K562 (cell line): Measurements from ENCODE around the gene PIP5KL1. TPM values are rescaled to one million over a fixed set of nuclear protein-coding genes. Genes with fewer than 3 reads are reported as not detected.

Experiments
- ATAC-seq: fragments of 200-7000 bp; cut with Tn5 transposase; 3 replicates; pipeline ENCODE4 v1.9.1; 2020; ENCODE audit warnings: moderate library complexity
- BruUV-seq: library from RNA; stranded (reverse); fragments of 400-500 nt; replicated peaks from 2 replicates; lab custom pipeline; 2021; lab: Mats Ljungman, UMichigan
- CTCF ChIA-PET: fragments of 300-600 bp; formaldehyde crosslinking; extraction: SDS; loops from one replicate; lab custom pipeline; 2021; ENCODE audit warnings: low intra/inter-chr PET ratio; lab: Yijun Ruan, JAX
- POLR2A ChIA-PET: fragments of 300-600, 350-650 bp; sonication (Branson Sonifier 250); formaldehyde crosslinking; extraction: SDS; loops from one replicate; lab custom pipeline; 2021; ENCODE audit warnings: antibody characterized with exemption, inconsistent platforms; lab: Yijun Ruan, JAX
- DNase-seq, 4 experiments: peaks; one replicate each; pipeline versions ENCODE4 v3.0.0 to v3.0.0-alpha.2; 2011 to 2018; ENCODE audit warnings: low spot score in 3 of 4, mixed read lengths in 3 of 4; ENCODE audit errors: extremely low read depth in 1 of 4
- FAIRE-seq: peaks from 2 replicates; lab custom pipeline; 2011; peaks lifted over from hg19 to GRCh38; lab: Jason Lieb, UNC
- H2AFZ ChIP-seq: 2 replicates; pipeline ENCODE4 v1.6.0; 2011; ENCODE audit warnings: low read depth, low read length, control low read depth, inconsistent platforms
- H3K27ac ChIP-seq: fragments of 200-600 bp; 3 replicates; pipeline ENCODE4 v1.8.0; 2011; ENCODE audit warnings: low read depth, mild to moderate bottlenecking, control low read depth, inconsistent platforms, low read length, moderate library complexity, mixed read lengths; ENCODE audit errors: extremely low read depth
- H3K27me3 ChIP-seq, 2 experiments: fragments of 300-600 bp in 1 of 2; 2 replicates in 1 of 2; 3 replicates in 1 of 2; pipeline versions ENCODE4 v1.6.0 to v1.8.0; 2011; ENCODE audit warnings: inconsistent platforms in 2 of 2, low read length in 2 of 2, mild to moderate bottlenecking in 1 of 2, mixed read lengths in 1 of 2, moderate library complexity in 1 of 2; ENCODE audit not compliant: control insufficient read depth in 2 of 2, insufficient read depth in 2 of 2
- H3K36me3 ChIP-seq: fragments of 300-600 bp; 3 replicates; pipeline ENCODE4 v1.8.0; 2011; ENCODE audit warnings: mild to moderate bottlenecking, low read length, inconsistent platforms; ENCODE audit not compliant: control insufficient read depth, insufficient read depth
- H3K4me1 ChIP-seq, 2 experiments: fragments of 200-600 bp in 1 of 2; replicated peaks in 1 of 2; 2 replicates in 1 of 2; 3 replicates in 1 of 2; pipeline versions ENCODE4 v1.5.1 to v1.8.0; 2011; ENCODE audit warnings: inconsistent platforms in 2 of 2, low read length in 2 of 2, mild to moderate bottlenecking in 1 of 2, mixed read lengths in 1 of 2, moderate library complexity in 1 of 2; ENCODE audit not compliant: control insufficient read depth in 2 of 2, insufficient read depth in 2 of 2
- H3K4me2 ChIP-seq: 2 replicates; pipeline ENCODE4 v1.6.1; 2011; ENCODE audit warnings: low read length, control low read depth, inconsistent platforms, mixed read lengths; ENCODE audit not compliant: insufficient read depth
- H3K4me3 ChIP-seq: fragments of 200-600 bp; sonication (generic), shearing (Covaris generic); 2 replicates; pipeline ENCODE4 v1.5.1; 2016; ENCODE audit warnings: control low read depth, inconsistent platforms
- H3K79me2 ChIP-seq: fragments of 200-600 bp; 3 replicates; pipeline ENCODE4 v1.8.0; 2011; ENCODE audit warnings: low read length, inconsistent platforms; ENCODE audit not compliant: control insufficient read depth, insufficient read depth
- H3K9ac ChIP-seq, 2 experiments: 2 replicates each; pipeline versions ENCODE4 v1.6.0 to v1.6.1; 2011; ENCODE audit warnings: low read depth in 2 of 2, low read length in 2 of 2, control low read depth in 1 of 2, inconsistent platforms in 1 of 2, mild to moderate bottlenecking in 1 of 2, mixed read lengths in 1 of 2; ENCODE audit not compliant: insufficient read depth in 1 of 2
- H3K9me1 ChIP-seq: one replicate; pipeline ENCODE4 v1.6.0; 2011; ENCODE audit warnings: inconsistent platforms, mild to moderate bottlenecking, low read length, moderate library complexity; ENCODE audit not compliant: control insufficient read depth, insufficient read depth
- H3K9me3 ChIP-seq: replicated peaks from 2 replicates; pipeline ENCODE4 v1.5.1; 2011; ENCODE audit warnings: low read depth, low read length, inconsistent platforms; ENCODE audit not compliant: control insufficient read depth, insufficient read depth
- H4K20me1 ChIP-seq: replicated peaks from 2 replicates; pipeline ENCODE4 v1.6.1; 2011; ENCODE audit warnings: low read length, inconsistent platforms, mixed read lengths; ENCODE audit not compliant: control insufficient read depth, insufficient read depth
- ARNT ChIP-seq, 2 experiments: fragments of 450-650 bp; IDR thresholded peaks; 2 replicates each; pipeline ENCODE4 v1.6.1; 2016; ENCODE audit warnings: mild to moderate bottlenecking in 1 of 2
- CBFA2T3 ChIP-seq: fragments of 450-650 bp; IDR thresholded peaks from 2 replicates; pipeline ENCODE4 v1.6.1; 2017
- CBX1 ChIP-seq: sonication (generic); IDR thresholded peaks from 2 replicates; pipeline ENCODE4 v1.6.1; 2016; ENCODE audit warnings: antibody characterized with exemption, low read depth, mild to moderate bottlenecking
- CEBPB ChIP-seq: fragments of 450-650 bp; IDR thresholded peaks from 2 replicates; pipeline ENCODE4 v1.6.1; 2016; ENCODE audit warnings: missing genetic modification characterization, missing compliant biosample characterization
- GTF2E2 ChIP-seq: fragments of 200-800 bp; sonication (Bioruptor generic); IDR thresholded peaks from 2 replicates; pipeline ENCODE4 v1.6.1; 2016; ENCODE audit warnings: missing genetic modification characterization, missing compliant biosample characterization
- GTF3C2 ChIP-seq: IDR thresholded peaks from 3 replicates; pipeline ENCODE4 v1.6.1; 2011; ENCODE audit warnings: borderline replicate concordance, mild to moderate bottlenecking, moderate library complexity; ENCODE audit not compliant: insufficient read length; ENCODE audit errors: extremely low read depth
- HLTF ChIP-seq: fragments of 450-650 bp; IDR thresholded peaks from 2 replicates; pipeline ENCODE4 v1.6.1; 2016
- ILF3 ChIP-seq: fragments of 450-650 bp; IDR thresholded peaks from 2 replicates; pipeline ENCODE4 v1.6.1; 2018; ENCODE audit warnings: antibody characterized with exemption, mild to moderate bottlenecking, moderate library complexity, borderline replicate concordance
- MECOM ChIP-seq: fragments of 250-450 bp; sonication (Bioruptor Pico); IDR thresholded peaks from 2 replicates; pipeline ENCODE4 v1.8.0; 2022; ENCODE audit warnings: inconsistent platforms
- PRMT5 ChIP-seq: sonication (generic); formaldehyde crosslinking; IDR thresholded peaks from 2 replicates; pipeline ENCODE4 v1.5.0; 2020; ENCODE audit warnings: missing genetic modification reagents
- RAD21 ChIP-seq, 2 experiments: fragments of 250-450 bp in 1 of 2; fragments of 450-650 bp in 1 of 2; sonication (Bioruptor Pico) in 1 of 2; formaldehyde crosslinking in 1 of 2; IDR thresholded peaks in 1 of 2; conservative IDR thresholded peaks in 1 of 2; 2 replicates each; pipeline versions ENCODE4 v1.4.0 to v1.8.0; 2020 to 2022; ENCODE audit warnings: mild to moderate bottlenecking in 2 of 2, moderate library complexity in 1 of 2
- RBFOX2 ChIP-seq: fragments of 200-400 bp; formaldehyde crosslinking; IDR thresholded peaks from 2 replicates; pipeline ENCODE4 v1.6.1; 2017; ENCODE audit warnings: low read depth, mild to moderate bottlenecking, low read length, moderate library complexity
- SLC30A9 ChIP-seq: fragments of 250-450 bp; sonication (Bioruptor Pico); IDR thresholded peaks from 2 replicates; pipeline ENCODE4 v1.8.0; 2022; ENCODE audit warnings: mild to moderate bottlenecking, moderate library complexity
- TFAM ChIP-seq: fragments of 250-450 bp; sonication (Bioruptor Pico); conservative IDR thresholded peaks from 2 replicates; pipeline ENCODE4 v1.5.0; 2021; ENCODE audit warnings: mild to moderate bottlenecking, moderate library complexity
- ZBTB33 ChIP-seq: sonication (generic); formaldehyde crosslinking; IDR thresholded peaks from 2 replicates; pipeline ENCODE4 v1.8.1; 2023; ENCODE audit warnings: mild to moderate bottlenecking, missing genetic modification reagents
- ZEB2 ChIP-seq: fragments of 450-650 bp; IDR thresholded peaks from 2 replicates; pipeline ENCODE4 v1.6.1; 2016
- ZNF232 ChIP-seq: sonication (generic); formaldehyde crosslinking; IDR thresholded peaks from 2 replicates; pipeline ENCODE4 v1.8.0; 2022; ENCODE audit warnings: mild to moderate bottlenecking, missing genetic modification reagents
- ZNF354B ChIP-seq: fragments of 250-450 bp; sonication (Bioruptor Pico); IDR thresholded peaks from 2 replicates; pipeline ENCODE4 v1.4.0; 2020
- ZNF431 ChIP-seq: sonication (generic); formaldehyde crosslinking; IDR thresholded peaks from 2 replicates; pipeline ENCODE4 v1.8.0; 2022; ENCODE audit warnings: mild to moderate bottlenecking, missing genetic modification reagents
- ZSCAN29 ChIP-seq: fragments of 450-650 bp; IDR thresholded peaks from 2 replicates; pipeline ENCODE4 v1.6.1; 2017
- WGBS: fragments of 100-300 bp; shearing (Covaris generic); methylation state at CpG from one replicate; pipeline ENCODE4 v1.1.6; 2016; ENCODE audit warnings: low coverage, mixed read lengths; ENCODE audit not compliant: insufficient coverage; ENCODE audit errors: missing lambda C conversion rate; 5-methylcytosine and 5-hydroxymethylcytosine counted together
- in situ Hi-C: fragments of 300-500 bp; cut with MboI; formaldehyde crosslinking; loops from 4 replicates; pipeline ENCODE4 v1.15.0; 2018; ENCODE audit warnings: inconsistent platforms, mixed read lengths
- intact Hi-C: fragments of 100-400 bp; cut with micrococcal nuclease; formaldehyde crosslinking; loops from 2 replicates; pipeline ENCODE4 v1.14.2; 2022
- polyA plus RNA-seq, 8 experiments: library from polyadenylated mRNA; depleted of rRNA in 4 of 8; stranded (reverse) in 5 of 8; unstranded in 3 of 8; fragments of >200 nt; fragmentation: Nextera tagmentation in 2 of 8; fragmentation: Illumina TruSeq in 1 of 8; extraction: Ambion mirVana in 2 of 8; extraction: Trizol in 1 of 8; gene quantifications; 2 replicates each; pipeline versions ENCODE4 v1.2.1 to v1.2.3, GENCODE V29; 2011 to 2014; ENCODE audit warnings: inconsistent platforms in 1 of 8, missing spikeins in 1 of 8
- total RNA-seq, 7 experiments: library from RNA; depleted of rRNA in 6 of 7; stranded (reverse); fragments of >200 nt in 6 of 7; fragmentation: Illumina TruSeq in 2 of 7; extraction: Trizol in 2 of 7; gene quantifications; 2 replicates each; pipeline versions ENCODE4 v1.2.1 to v1.2.3, GENCODE V29; 2011 to 2021; ENCODE audit warnings: low replicate concordance in 1 of 7
- TF ChIP-seq, protein P1 (sequence below): sonication (generic); formaldehyde crosslinking; IDR thresholded peaks from 2 replicates; pipeline ENCODE4 v1.9.0; 2022; ENCODE audit warnings: mild to moderate bottlenecking, missing genetic modification reagents

PIP5KL1 gene
- total and polyA plus RNA-seq, 9 of the 15 experiments (the other 6 are each of a cell fraction or from before 2014, with no cell fraction given), result 0.18 to 4.8 (median 1.2) TPM

DNA sequence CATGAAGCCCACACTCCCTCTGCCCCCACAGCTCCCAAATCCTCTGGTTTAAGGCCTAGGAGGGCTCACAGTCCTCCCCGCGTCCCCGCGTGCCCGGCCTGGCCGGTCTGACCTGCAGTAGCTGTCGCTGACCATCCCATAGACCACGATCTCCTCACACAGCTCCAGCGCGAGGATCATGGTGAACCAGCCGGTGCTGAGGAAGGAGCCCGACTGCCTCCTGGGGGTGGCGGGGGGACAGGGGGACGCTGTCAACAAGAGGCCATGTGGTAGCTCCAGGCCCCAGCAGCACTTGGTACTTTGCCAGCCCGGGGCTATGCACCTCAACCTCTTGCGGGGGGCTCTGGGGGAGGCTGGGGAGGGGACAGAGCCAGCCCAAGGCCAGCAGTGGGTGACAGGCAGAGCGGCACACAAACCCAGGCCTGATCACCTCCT is 20.7 kb downstream of the PIP5KL1 start:
- 87% methylated on average over 10 of the region's 17 CpGs for WGBS
- no TSS peak for BruUV-seq
- no peak for ATAC-seq
- H3K4me3 ChIP-seq, result no peak overlapping the region
- H3K27ac ChIP-seq, result no peak overlapping the region
- no peaks in the 10 kb centered on the region for H3K9me3 ChIP-seq
- H3K4me2 ChIP-seq, result no peak overlapping the region
- H3K9ac ChIP-seq, result peak overlapping the region in 1 of 2 experiments; percentile 78; a peak in 1 of 4 replicates
- no peak overlapping the region for H2AFZ ChIP-seq
- peaks cover 20 to 48% of the 10 kb centered on the region in 2 experiments for H3K4me1 ChIP-seq
- intact Hi-C loops (loop anchor here (10.0 kb wide), 1 partner anchor 405 kb away; no protein-coding TSS in a partner anchor), in situ Hi-C loops (loop anchor here (5.0 to 25.0 kb wide), 2 partner anchors 33 to 973 kb away; partner anchors contain the start of gene AK1)
- no peaks in the 10 kb centered on the region for H3K27me3 ChIP-seq
- ChIA-PET POLR2A (interaction anchor here (0.7 to 2.0 kb wide), 3 partner anchors 12 to 511 kb away, joined by 3 to 8 read pairs (median 4); no protein-coding TSS in a partner anchor), CTCF (no interaction called here)
- DNase-seq, result no peak
- no peaks in the 10 kb centered on the region for H3K9me1 ChIP-seq
- no peak for FAIRE-seq
- H4K20me1 ChIP-seq, result no peaks in the 10 kb centered on the region
- no peaks in the 10 kb centered on the region for H3K79me2 ChIP-seq
- peaks cover 58% of the 10 kb centered on the region; the same call in 2 of the 3 replicates for H3K36me3 ChIP-seq
- TF ChIP-seq ZEB2 (no peak), TFAM (CRISPR knock-in tag) (no peak), CEBPB (no peak), GTF2E2 (tag) (no peak), ZNF431 (no peak), ARNT (IDR thresholded peaks at IDR 0.05) (no peak), CBX1 (no peak), ZBTB33 (CRISPR knock-in tag) (peak; percentile 93), GTF3C2 (no peak), RAD21 (CRISPR knock-in tag; conservative IDR thresholded peaks at IDR 0.05 in 1 of 2, IDR thresholded peaks at IDR 0.05 in 1 of 2) (no peak), SLC30A9 (no peak), ZNF232 (CRISPR knock-in tag) (no peak), ILF3 (no peak), CBFA2T3 (no peak), MECOM (CRISPR knock-in tag) (no peak), ZSCAN29 (no peak), HLTF (no peak), PRMT5 (CRISPR knock-in tag) (no peak), RBFOX2 (peak; percentile 56), ZNF354B (CRISPR knock-in tag) (no peak)
- TF ChIP-seq, protein P1, sequence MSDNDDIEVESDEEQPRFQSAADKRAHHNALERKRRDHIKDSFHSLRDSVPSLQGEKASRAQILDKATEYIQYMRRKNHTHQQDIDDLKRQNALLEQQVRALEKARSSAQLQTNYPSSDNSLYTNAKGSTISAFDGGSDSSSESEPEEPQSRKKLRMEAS (CRISPR knock-in tag), result 0 out of 2 replicates have a peak, but pooled peaks have one; percentile 19
